Endodermal cell (in vitro differentiated cells): ENCODE measurements around the gene NFYA. TPM values are rescaled to one million over a fixed set of nuclear protein-coding genes. Genes with fewer than 3 reads are reported as not detected.

Experiments used
- DNase-seq: peaks from one replicate; pipeline ENCODE4 v3.0.0-alpha.2; 2017
- H3K27ac ChIP-seq: 2 replicates; pipeline ENCODE4 v1.5.1; 2013; ENCODE audit warnings: mild to moderate bottlenecking, low read depth, low read length, moderate library complexity
- H3K27me3 ChIP-seq: 2 replicates; pipeline ENCODE4 v1.6.1; 2013; ENCODE audit warnings: mild to moderate bottlenecking, low read length, moderate library complexity; ENCODE audit not compliant: insufficient read depth, control insufficient read depth, poor library complexity, severe bottlenecking
- H3K36me3 ChIP-seq: 2 replicates; pipeline ENCODE4 v1.7.0; 2013; ENCODE audit warnings: mild to moderate bottlenecking, low read length, moderate library complexity; ENCODE audit not compliant: control insufficient read depth, insufficient read depth
- H3K4me1 ChIP-seq: one replicate; pipeline ENCODE4 v1.7.0; 2013; ENCODE audit warnings: low read length; ENCODE audit not compliant: control insufficient read depth, insufficient read depth
- H3K4me3 ChIP-seq: 2 replicates; pipeline ENCODE4 v1.5.1; 2013; ENCODE audit warnings: mild to moderate bottlenecking, low read length, moderate library complexity
- H3K9ac ChIP-seq: 2 replicates; pipeline ENCODE4 v1.6.1; 2013; ENCODE audit warnings: mild to moderate bottlenecking, low read length, moderate library complexity; ENCODE audit not compliant: poor library complexity, severe bottlenecking; ENCODE audit errors: extremely low read depth
- H3K9me3 ChIP-seq: 2 replicates; pipeline ENCODE4 v1.6.1; 2013; ENCODE audit warnings: mild to moderate bottlenecking, low read length, moderate library complexity; ENCODE audit not compliant: control insufficient read depth
- H3K27ac Mint-ChIP-seq: 2 replicates; pipeline ENCODE4 v1.8.0; 2020; ENCODE audit warnings: mixed read lengths
- H3K27me3 Mint-ChIP-seq: 2 replicates; pipeline ENCODE4 v1.8.0; 2021; ENCODE audit warnings: mild to moderate bottlenecking, mixed read lengths; ENCODE audit not compliant: insufficient read depth
- H3K36me3 Mint-ChIP-seq: 2 replicates; pipeline ENCODE4 v1.8.0; 2020; ENCODE audit warnings: low read depth, mixed read lengths
- H3K4me1 Mint-ChIP-seq: 2 replicates; pipeline ENCODE4 v1.8.0; 2020; ENCODE audit warnings: mixed read lengths
- H3K4me3 Mint-ChIP-seq: 2 replicates; pipeline ENCODE4 v1.8.0; 2020; ENCODE audit warnings: mild to moderate bottlenecking, moderate library complexity, mixed read lengths
- H3K9me3 Mint-ChIP-seq: 2 replicates; pipeline ENCODE4 v1.8.0; 2020; ENCODE audit warnings: mild to moderate bottlenecking, mixed read lengths
- WGBS, 2 experiments: methylation state at CpG; one replicate each; pipeline versions ENCODE4 v1.1.5 to v1.1.7; 2013; ENCODE audit warnings: missing lambda C conversion rate in 2 of 2, mixed read lengths in 1 of 2; ENCODE audit not compliant: insufficient coverage in 1 of 2, insufficient read length in 1 of 2; 5-methylcytosine and 5-hydroxymethylcytosine counted together
- total RNA-seq, 2 donors: library from RNA; stranded (reverse); fragmentation: NEBNext Ultra II Directional in 1 of 2; extraction: Animal tissue kit (Norgen Biotek cat#: 25700) in 1 of 2; gene quantifications; 2 replicates in 1 of 2; 3 replicates in 1 of 2; pipeline ENCODE4 v1.2.1, GENCODE V29; 2021
- TF ChIP-seq, protein P1 (sequence below): fragments of 200-600 bp; sonication (generic); conservative IDR thresholded peaks from 2 replicates; pipeline ENCODE4 v1.5.0; 2021; ENCODE audit warnings: antibody characterized with exemption, mild to moderate bottlenecking

NFYA gene
- total RNA-seq, 2 donors from 2014 or later: 44.8 to 45.8 TPM

DNA sequence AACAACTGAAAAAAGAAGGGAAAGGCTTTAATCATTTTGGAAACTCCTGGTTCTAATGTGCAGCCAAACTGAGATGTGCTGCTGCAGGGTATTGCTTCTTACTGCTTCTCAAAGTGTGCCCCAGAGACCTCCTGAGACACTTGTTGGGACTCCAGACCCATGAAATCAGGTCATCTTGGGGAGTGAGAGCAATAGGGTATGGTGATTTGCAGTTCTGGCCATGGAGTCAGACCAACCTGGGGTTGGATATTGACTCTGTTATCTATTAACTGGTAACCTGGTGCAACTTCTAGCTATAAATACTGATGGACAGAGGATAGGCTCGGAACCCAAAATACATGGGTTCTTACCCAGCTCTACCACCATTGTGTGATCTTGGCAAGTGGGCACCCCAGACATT is 26.7 kb upstream of the NFYA start:
- Mint-ChIP-seq H3K27ac (no peak overlapping the region), H3K4me1 (peaks cover 12% of the 10 kb centered on the region), H3K27me3 (no peaks in the 10 kb centered on the region), H3K36me3 (peaks cover 2% of the 10 kb centered on the region), H3K4me3 (no peak overlapping the region), H3K9me3 (no peaks in the 10 kb centered on the region)
- peaks cover 5% of the 10 kb centered on the region for H3K4me1 ChIP-seq
- no peaks in the 10 kb centered on the region for H3K9me3 ChIP-seq
- TF ChIP-seq, protein P1, sequence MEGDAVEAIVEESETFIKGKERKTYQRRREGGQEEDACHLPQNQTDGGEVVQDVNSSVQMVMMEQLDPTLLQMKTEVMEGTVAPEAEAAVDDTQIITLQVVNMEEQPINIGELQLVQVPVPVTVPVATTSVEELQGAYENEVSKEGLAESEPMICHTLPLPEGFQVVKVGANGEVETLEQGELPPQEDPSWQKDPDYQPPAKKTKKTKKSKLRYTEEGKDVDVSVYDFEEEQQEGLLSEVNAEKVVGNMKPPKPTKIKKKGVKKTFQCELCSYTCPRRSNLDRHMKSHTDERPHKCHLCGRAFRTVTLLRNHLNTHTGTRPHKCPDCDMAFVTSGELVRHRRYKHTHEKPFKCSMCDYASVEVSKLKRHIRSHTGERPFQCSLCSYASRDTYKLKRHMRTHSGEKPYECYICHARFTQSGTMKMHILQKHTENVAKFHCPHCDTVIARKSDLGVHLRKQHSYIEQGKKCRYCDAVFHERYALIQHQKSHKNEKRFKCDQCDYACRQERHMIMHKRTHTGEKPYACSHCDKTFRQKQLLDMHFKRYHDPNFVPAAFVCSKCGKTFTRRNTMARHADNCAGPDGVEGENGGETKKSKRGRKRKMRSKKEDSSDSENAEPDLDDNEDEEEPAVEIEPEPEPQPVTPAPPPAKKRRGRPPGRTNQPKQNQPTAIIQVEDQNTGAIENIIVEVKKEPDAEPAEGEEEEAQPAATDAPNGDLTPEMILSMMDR: no peak
- no peaks in the 10 kb centered on the region for H3K27me3 ChIP-seq
- no peak overlapping the region for H3K9ac ChIP-seq
- DNase-seq: no peak
- no peak overlapping the region for H3K27ac ChIP-seq
- 86 to 100% methylated on average over 1 of the region's 1 CpG for WGBS, 2 experiments
- no peaks in the 10 kb centered on the region for H3K36me3 ChIP-seq
- no peak overlapping the region for H3K4me3 ChIP-seq

DNA sequence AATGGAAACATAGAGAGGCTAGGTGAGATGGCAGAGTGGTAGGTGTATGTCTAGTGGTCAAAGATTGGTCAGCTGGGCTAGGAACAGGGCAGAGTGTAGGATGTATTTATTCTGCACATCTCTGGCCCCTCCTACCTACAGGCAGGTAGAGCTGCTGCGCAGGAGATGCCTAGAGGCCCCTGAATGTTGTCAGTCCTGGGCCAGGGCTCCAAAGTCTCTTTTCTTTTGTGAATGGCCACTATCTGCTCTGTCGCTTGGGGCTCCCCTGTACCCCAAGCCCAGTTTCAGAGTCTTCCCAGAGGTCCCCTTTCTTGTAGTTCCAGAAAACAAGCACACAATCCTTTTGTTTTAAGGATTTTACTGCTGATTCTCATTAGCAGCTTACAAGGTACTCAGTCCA is 25.5 kb upstream of the NFYA start:
- Histone ChIP-seq H3K36me3 (no peaks in the 10 kb centered on the region), H3K4me3 (no peak overlapping the region), H3K9ac (no peak overlapping the region), H3K27me3 (no peaks in the 10 kb centered on the region), H3K9me3 (no peaks in the 10 kb centered on the region), H3K4me1 (peaks cover 5% of the 10 kb centered on the region), H3K27ac (no peak overlapping the region)
- TF ChIP-seq, protein P1: no peak
- no peaks in the 10 kb centered on the region for H3K9me3 Mint-ChIP-seq
- no peak overlapping the region for H3K4me3 Mint-ChIP-seq
- DNase-seq: no peak
- H3K27me3 Mint-ChIP-seq: no peaks in the 10 kb centered on the region
- H3K4me1 Mint-ChIP-seq: peaks cover 21% of the 10 kb centered on the region
- no peak overlapping the region for H3K27ac Mint-ChIP-seq
- WGBS, 2 experiments: 95 to 100% methylated on average over 2 of the region's 2 CpGs
- H3K36me3 Mint-ChIP-seq: peaks cover 2% of the 10 kb centered on the region

DNA sequence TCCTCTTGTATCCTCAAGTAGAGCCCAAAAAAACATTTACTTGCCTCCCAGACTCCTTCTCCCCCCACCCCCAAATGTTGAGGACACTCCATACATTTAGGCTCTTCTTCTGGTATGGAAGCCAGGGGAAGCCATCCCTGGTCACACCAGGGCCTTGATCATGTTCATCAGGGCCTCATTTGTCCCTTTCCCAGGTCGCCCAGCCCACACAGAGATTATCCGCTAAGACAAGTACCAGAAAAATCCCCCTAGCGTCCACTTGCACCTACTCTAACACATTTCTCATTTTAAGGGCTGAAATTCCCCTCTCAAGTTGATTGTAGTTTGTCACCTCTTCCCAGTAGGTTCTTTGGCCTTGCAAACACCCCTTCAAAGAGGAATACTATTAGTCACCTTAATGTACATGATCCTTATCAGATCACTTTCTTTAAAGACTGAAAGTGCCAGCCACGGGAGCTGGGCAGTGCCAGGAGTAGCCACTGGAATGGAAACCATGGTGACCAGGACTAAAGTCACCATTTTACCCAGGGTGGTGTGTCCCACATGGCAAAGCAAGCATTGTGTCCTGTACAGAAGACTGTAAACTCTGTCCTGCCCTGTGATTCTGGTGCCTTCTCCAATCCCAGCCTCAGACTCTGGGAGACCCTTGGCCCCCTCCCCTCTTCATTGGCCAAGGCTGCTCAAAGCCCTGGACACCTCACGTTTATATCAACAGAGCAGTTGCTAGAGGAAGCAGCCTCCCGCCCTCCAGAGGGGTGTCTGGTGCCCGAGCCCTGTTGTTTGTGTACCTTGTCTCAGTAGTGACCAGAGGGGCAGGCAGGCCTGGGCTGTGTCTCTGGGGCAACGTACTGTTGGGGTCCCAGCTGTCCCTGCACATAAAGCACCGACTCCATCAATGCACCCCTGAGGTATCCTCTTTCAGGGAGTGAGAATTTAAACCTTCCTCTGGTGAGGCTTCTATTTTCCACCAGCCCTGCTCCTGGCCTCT is 24.7 kb upstream of the NFYA start:
- peaks cover 27% of the 10 kb centered on the region for H3K4me1 Mint-ChIP-seq
- no peak overlapping the region for H3K27ac ChIP-seq
- no peak overlapping the region for H3K27ac Mint-ChIP-seq

More for the DNA sequence above, 24.7 kb upstream of the NFYA start:
- H3K27me3 Mint-ChIP-seq: no peaks in the 10 kb centered on the region
- Histone ChIP-seq H3K9me3 (no peaks in the 10 kb centered on the region), H3K4me3 (no peak overlapping the region), H3K36me3 (no peaks in the 10 kb centered on the region), H3K27me3 (no peaks in the 10 kb centered on the region), H3K9ac (no peak overlapping the region), H3K4me1 (peaks cover 9% of the 10 kb centered on the region)
- no peak for DNase-seq
- TF ChIP-seq, protein P1: no peak
- H3K36me3 Mint-ChIP-seq: peaks cover 2% of the 10 kb centered on the region
- H3K4me3 Mint-ChIP-seq: no peak overlapping the region
- 88 to 100% methylated on average over 2 to 9 of the region's 9 CpGs for WGBS, 2 experiments
- H3K9me3 Mint-ChIP-seq: no peaks in the 10 kb centered on the region
